K562 (cell line): ENCODE data around the gene OTUD1. TPM values are rescaled to one million over a fixed set of nuclear protein-coding genes. Genes with fewer than 3 reads are reported as not detected.

Experiments used
- ATAC-seq: fragments of 200-7000 bp; cut with Tn5 transposase; 3 replicates; pipeline ENCODE4 v1.9.1; 2020; ENCODE audit warnings: moderate library complexity
- BruUV-seq: library from RNA; stranded (reverse); fragments of 400-500 nt; replicated peaks from 2 replicates; lab custom pipeline; 2021; lab: Mats Ljungman, UMichigan
- CTCF ChIA-PET: fragments of 300-600 bp; formaldehyde crosslinking; extraction: SDS; loops from one replicate; lab custom pipeline; 2021; ENCODE audit warnings: low intra/inter-chr PET ratio; lab: Yijun Ruan, JAX
- POLR2A ChIA-PET: fragments of 300-600, 350-650 bp; sonication (Branson Sonifier 250); formaldehyde crosslinking; extraction: SDS; loops from one replicate; lab custom pipeline; 2021; ENCODE audit warnings: antibody characterized with exemption, inconsistent platforms; lab: Yijun Ruan, JAX
- DNase-seq, 4 experiments: peaks; one replicate each; pipeline versions ENCODE4 v3.0.0 to v3.0.0-alpha.2; 2011 to 2018; ENCODE audit warnings: low spot score in 3 of 4, mixed read lengths in 3 of 4; ENCODE audit errors: extremely low read depth in 1 of 4
- FAIRE-seq: peaks from 2 replicates; lab custom pipeline; 2011; peaks lifted over from hg19 to GRCh38; lab: Jason Lieb, UNC
- H2AFZ ChIP-seq: 2 replicates; pipeline ENCODE4 v1.6.0; 2011; ENCODE audit warnings: low read depth, low read length, control low read depth, inconsistent platforms
- H3K27ac ChIP-seq: fragments of 200-600 bp; 3 replicates; pipeline ENCODE4 v1.8.0; 2011; ENCODE audit warnings: low read depth, mild to moderate bottlenecking, control low read depth, inconsistent platforms, low read length, moderate library complexity, mixed read lengths; ENCODE audit errors: extremely low read depth
- H3K27me3 ChIP-seq, 2 experiments: fragments of 300-600 bp in 1 of 2; 2 replicates in 1 of 2; 3 replicates in 1 of 2; pipeline versions ENCODE4 v1.6.0 to v1.8.0; 2011; ENCODE audit warnings: inconsistent platforms in 2 of 2, low read length in 2 of 2, mild to moderate bottlenecking in 1 of 2, mixed read lengths in 1 of 2, moderate library complexity in 1 of 2; ENCODE audit not compliant: control insufficient read depth in 2 of 2, insufficient read depth in 2 of 2
- H3K36me3 ChIP-seq: fragments of 300-600 bp; 3 replicates; pipeline ENCODE4 v1.8.0; 2011; ENCODE audit warnings: mild to moderate bottlenecking, low read length, inconsistent platforms; ENCODE audit not compliant: control insufficient read depth, insufficient read depth
- H3K4me1 ChIP-seq, 2 experiments: fragments of 200-600 bp in 1 of 2; replicated peaks in 1 of 2; 2 replicates in 1 of 2; 3 replicates in 1 of 2; pipeline versions ENCODE4 v1.5.1 to v1.8.0; 2011; ENCODE audit warnings: inconsistent platforms in 2 of 2, low read length in 2 of 2, mild to moderate bottlenecking in 1 of 2, mixed read lengths in 1 of 2, moderate library complexity in 1 of 2; ENCODE audit not compliant: control insufficient read depth in 2 of 2, insufficient read depth in 2 of 2
- H3K4me2 ChIP-seq: 2 replicates; pipeline ENCODE4 v1.6.1; 2011; ENCODE audit warnings: low read length, control low read depth, inconsistent platforms, mixed read lengths; ENCODE audit not compliant: insufficient read depth
- H3K4me3 ChIP-seq: fragments of 200-600 bp; sonication (generic), shearing (Covaris generic); 2 replicates; pipeline ENCODE4 v1.5.1; 2016; ENCODE audit warnings: control low read depth, inconsistent platforms
- H3K79me2 ChIP-seq: fragments of 200-600 bp; 3 replicates; pipeline ENCODE4 v1.8.0; 2011; ENCODE audit warnings: low read length, inconsistent platforms; ENCODE audit not compliant: control insufficient read depth, insufficient read depth
- H3K9ac ChIP-seq, 2 experiments: 2 replicates each; pipeline versions ENCODE4 v1.6.0 to v1.6.1; 2011; ENCODE audit warnings: low read depth in 2 of 2, low read length in 2 of 2, control low read depth in 1 of 2, inconsistent platforms in 1 of 2, mild to moderate bottlenecking in 1 of 2, mixed read lengths in 1 of 2; ENCODE audit not compliant: insufficient read depth in 1 of 2
- H3K9me1 ChIP-seq: one replicate; pipeline ENCODE4 v1.6.0; 2011; ENCODE audit warnings: inconsistent platforms, mild to moderate bottlenecking, low read length, moderate library complexity; ENCODE audit not compliant: control insufficient read depth, insufficient read depth
- H3K9me3 ChIP-seq: replicated peaks from 2 replicates; pipeline ENCODE4 v1.5.1; 2011; ENCODE audit warnings: low read depth, low read length, inconsistent platforms; ENCODE audit not compliant: control insufficient read depth, insufficient read depth
- H4K20me1 ChIP-seq: replicated peaks from 2 replicates; pipeline ENCODE4 v1.6.1; 2011; ENCODE audit warnings: low read length, inconsistent platforms, mixed read lengths; ENCODE audit not compliant: control insufficient read depth, insufficient read depth
- BHLHE40 ChIP-seq: IDR thresholded peaks from 2 replicates; pipeline ENCODE4 v1.6.1; 2011; ENCODE audit warnings: low read length, improper control_type of control experiment
- EP400 ChIP-seq: fragments of 450-650 bp; IDR thresholded peaks from 2 replicates; pipeline ENCODE4 v1.6.1; 2017; ENCODE audit warnings: antibody characterized with exemption, mild to moderate bottlenecking, moderate library complexity
- EZH2 ChIP-seq: IDR thresholded peaks from 2 replicates; pipeline ENCODE4 v1.6.1; 2012; ENCODE audit warnings: low read depth, mild to moderate bottlenecking, inconsistent platforms, low read length, borderline replicate concordance
- JUNB ChIP-seq: fragments of 450-650 bp; formaldehyde crosslinking; conservative IDR thresholded peaks from 2 replicates; pipeline ENCODE4 v1.4.0; 2020; ENCODE audit warnings: mild to moderate bottlenecking
- MBD1 ChIP-seq: fragments of 250-450 bp; sonication (Bioruptor Pico); IDR thresholded peaks from 2 replicates; pipeline ENCODE4 v1.8.0; 2022; ENCODE audit warnings: inconsistent platforms
- NRF1 ChIP-seq, 2 experiments: fragments of 450-650 bp; IDR thresholded peaks in 1 of 2; conservative IDR thresholded peaks in 1 of 2; 2 replicates each; pipeline ENCODE4 v1.6.1; 2014; ENCODE audit warnings: mild to moderate bottlenecking in 2 of 2
- RBFOX2 ChIP-seq: fragments of 200-400 bp; formaldehyde crosslinking; IDR thresholded peaks from 2 replicates; pipeline ENCODE4 v1.6.1; 2017; ENCODE audit warnings: low read depth, mild to moderate bottlenecking, low read length, moderate library complexity
- TGIF2 ChIP-seq: sonication (generic); formaldehyde crosslinking; IDR thresholded peaks from 2 replicates; pipeline ENCODE4 v1.8.1; 2022; ENCODE audit warnings: mild to moderate bottlenecking, missing genetic modification reagents, moderate library complexity
- ZFX ChIP-seq: sonication (generic); formaldehyde crosslinking; IDR thresholded peaks from 2 replicates; pipeline ENCODE4 v1.8.0; 2022; ENCODE audit warnings: mild to moderate bottlenecking, missing genetic modification reagents, moderate library complexity
- ZNF175 ChIP-seq: fragments of 200-800 bp; sonication (Bioruptor generic); IDR thresholded peaks from 2 replicates; pipeline ENCODE4 v1.6.1; 2016; ENCODE audit warnings: low read depth, mild to moderate bottlenecking, missing genetic modification characterization, missing compliant biosample characterization
- WGBS: fragments of 100-300 bp; shearing (Covaris generic); methylation state at CpG from one replicate; pipeline ENCODE4 v1.1.6; 2016; ENCODE audit warnings: low coverage, mixed read lengths; ENCODE audit not compliant: insufficient coverage; ENCODE audit errors: missing lambda C conversion rate; 5-methylcytosine and 5-hydroxymethylcytosine counted together
- in situ Hi-C: fragments of 300-500 bp; cut with MboI; formaldehyde crosslinking; loops from 4 replicates; pipeline ENCODE4 v1.15.0; 2018; ENCODE audit warnings: inconsistent platforms, mixed read lengths
- intact Hi-C: fragments of 100-400 bp; cut with micrococcal nuclease; formaldehyde crosslinking; loops from 2 replicates; pipeline ENCODE4 v1.14.2; 2022
- polyA plus RNA-seq, 8 experiments: library from polyadenylated mRNA; depleted of rRNA in 4 of 8; stranded (reverse) in 5 of 8; unstranded in 3 of 8; fragments of >200 nt; fragmentation: Nextera tagmentation in 2 of 8; fragmentation: Illumina TruSeq in 1 of 8; extraction: Ambion mirVana in 2 of 8; extraction: Trizol in 1 of 8; gene quantifications; 2 replicates each; pipeline versions ENCODE4 v1.2.1 to v1.2.3, GENCODE V29; 2011 to 2014; ENCODE audit warnings: inconsistent platforms in 1 of 8, missing spikeins in 1 of 8
- total RNA-seq, 7 experiments: library from RNA; depleted of rRNA in 6 of 7; stranded (reverse); fragments of >200 nt in 6 of 7; fragmentation: Illumina TruSeq in 2 of 7; extraction: Trizol in 2 of 7; gene quantifications; 2 replicates each; pipeline versions ENCODE4 v1.2.1 to v1.2.3, GENCODE V29; 2011 to 2021; ENCODE audit warnings: low replicate concordance in 1 of 7
- TF ChIP-seq, protein P1 (sequence below): fragments of 250-450 bp; sonication (Bioruptor Pico); IDR thresholded peaks from 2 replicates; pipeline ENCODE4 v1.4.0; 2020; ENCODE audit warnings: mild to moderate bottlenecking, moderate library complexity, borderline replicate concordance

The OTUD1 gene
- total and polyA plus RNA-seq, 9 of the 15 experiments (the other 6 are each of a cell fraction or from before 2014, with no cell fraction given) = 0.29 to 2.0 (median 0.49) TPM

- in situ Hi-C loops = no loop called here
- Histone ChIP-seq H3K4me3 (no peak overlapping the region), H4K20me1 (no peaks in the 10 kb centered on the region), H3K27ac (no peak overlapping the region), H2AFZ (no peak overlapping the region), H3K36me3 (no peaks in the 10 kb centered on the region), H3K79me2 (no peaks in the 10 kb centered on the region), H3K4me2 (no peak overlapping the region), H3K9me3 (no peaks in the 10 kb centered on the region), H3K9me1 (no peaks in the 10 kb centered on the region), H3K4me1 (no peaks in the 10 kb centered on the region; a peak in 1 of 5 replicates), H3K27me3 (peaks cover 3 to 7% of the 10 kb centered on the region in 2 experiments; a peak in 3 of 5 replicates), H3K9ac (no peak overlapping the region)
- intact Hi-C loops = no loop called here
- ATAC-seq = no peak
- no peak for FAIRE-seq
- 6% methylated on average over 4 of the region's 4 CpGs for WGBS
- CTCF ChIA-PET = no interaction called here
- BruUV-seq = no TSS peak
- POLR2A ChIA-PET = interaction anchor here (1.3 kb wide), 1 partner anchor 9 kb away, joined by 3 read pairs; no protein-coding TSS in a partner anchor
- DNase-seq = no peak
- TF ChIP-seq JUNB (CRISPR knock-in tag) = no peak
- TF ChIP-seq NRF1 (conservative IDR thresholded peaks at IDR 0.05 in 1 of 2, IDR thresholded peaks at IDR 0.05 in 1 of 2) = no peak
- TF ChIP-seq ZNF175 = no peak
- TF ChIP-seq, protein P1, sequence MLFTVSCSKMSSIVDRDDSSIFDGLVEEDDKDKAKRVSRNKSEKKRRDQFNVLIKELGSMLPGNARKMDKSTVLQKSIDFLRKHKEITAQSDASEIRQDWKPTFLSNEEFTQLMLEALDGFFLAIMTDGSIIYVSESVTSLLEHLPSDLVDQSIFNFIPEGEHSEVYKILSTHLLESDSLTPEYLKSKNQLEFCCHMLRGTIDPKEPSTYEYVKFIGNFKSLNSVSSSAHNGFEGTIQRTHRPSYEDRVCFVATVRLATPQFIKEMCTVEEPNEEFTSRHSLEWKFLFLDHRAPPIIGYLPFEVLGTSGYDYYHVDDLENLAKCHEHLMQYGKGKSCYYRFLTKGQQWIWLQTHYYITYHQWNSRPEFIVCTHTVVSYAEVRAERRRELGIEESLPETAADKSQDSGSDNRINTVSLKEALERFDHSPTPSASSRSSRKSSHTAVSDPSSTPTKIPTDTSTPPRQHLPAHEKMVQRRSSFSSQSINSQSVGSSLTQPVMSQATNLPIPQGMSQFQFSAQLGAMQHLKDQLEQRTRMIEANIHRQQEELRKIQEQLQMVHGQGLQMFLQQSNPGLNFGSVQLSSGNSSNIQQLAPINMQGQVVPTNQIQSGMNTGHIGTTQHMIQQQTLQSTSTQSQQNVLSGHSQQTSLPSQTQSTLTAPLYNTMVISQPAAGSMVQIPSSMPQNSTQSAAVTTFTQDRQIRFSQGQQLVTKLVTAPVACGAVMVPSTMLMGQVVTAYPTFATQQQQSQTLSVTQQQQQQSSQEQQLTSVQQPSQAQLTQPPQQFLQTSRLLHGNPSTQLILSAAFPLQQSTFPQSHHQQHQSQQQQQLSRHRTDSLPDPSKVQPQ = no peak
- TF ChIP-seq ZFX (CRISPR knock-in tag) = no peak
- no peak for TF ChIP-seq MBD1 (CRISPR knock-in tag)
- TF ChIP-seq RBFOX2 = no peak
- TF ChIP-seq TGIF2 (CRISPR knock-in tag) = no peak
- no peak for TF ChIP-seq EP400
- TF ChIP-seq BHLHE40 = no peak
- TF ChIP-seq EZH2 = no peak
Measured at GRCh38 chr10:23452033-23452655, 13.3 kb downstream of the OTUD1 start.
